T-cell (primary cell): ENCODE measurements around the gene NDST4. TPM values are rescaled to one million over a fixed set of nuclear protein-coding genes. Genes with fewer than 3 reads are reported as not detected.

Experiments used
- ATAC-seq, 4 experiments: fragments of 200-7000 bp in 3 of 4; fragments of 150-1000 bp in 1 of 4; cut with Tn5 transposase; replicated peaks in 1 of 4; 1 replicate in 3 of 4; 2 replicates in 1 of 4; pipeline ENCODE4 v1.10.0; 2021; ENCODE audit warnings: moderate library complexity in 3 of 4, mild to moderate bottlenecking in 2 of 4, moderate number of reproducible peaks in 1 of 4
- CTCF ChIA-PET, 2 donors: fragments of 300-600 bp; sonication (Branson Sonifier 250); formaldehyde crosslinking; loops; one replicate each; lab custom pipeline; 2022; ENCODE audit warnings: antibody characterized with exemption in 2 of 2; lab: Charles Lee
- POLR2A ChIA-PET, 2 donors: fragments of 300-600 bp; sonication (Branson Sonifier 250); formaldehyde crosslinking; loops; one replicate each; lab custom pipeline; 2022; ENCODE audit warnings: antibody characterized with exemption in 2 of 2; lab: Charles Lee
- DNase-seq, 35 experiments: peaks; one replicate each; pipeline versions ENCODE4 v3.0.0 to v3.0.0-alpha.2; 2013 to 2023
- H3K27ac ChIP-seq: one replicate; pipeline ENCODE4 v1.5.1; 2013; ENCODE audit warnings: low read length
- H3K27me3 ChIP-seq, 2 experiments: replicated peaks in 1 of 2; 1 replicate in 1 of 2; 2 replicates in 1 of 2; pipeline versions ENCODE4 v1.6.1 to v1.7.0; 2013; ENCODE audit warnings: low read length in 1 of 2, mixed read lengths in 1 of 2; ENCODE audit not compliant: control insufficient read depth in 2 of 2, insufficient read depth in 2 of 2; ENCODE audit errors: extremely low read depth in 1 of 2
- H3K36me3 ChIP-seq, 2 donors: 1 replicate in 1 of 2; 2 replicates in 1 of 2; pipeline versions ENCODE4 v1.6.1 to v1.7.0; 2013; ENCODE audit warnings: low read length in 1 of 2; ENCODE audit not compliant: control insufficient read depth in 2 of 2, insufficient read depth in 1 of 2; ENCODE audit errors: extremely low read depth in 1 of 2
- H3K4me1 ChIP-seq, 2 experiments: 1 replicate in 1 of 2; 2 replicates in 1 of 2; pipeline versions ENCODE4 v1.6.1 to v1.7.0; 2013; ENCODE audit warnings: low read length in 2 of 2, mixed read lengths in 1 of 2; ENCODE audit not compliant: insufficient read depth in 2 of 2, control insufficient read depth in 1 of 2; ENCODE audit errors: extremely low read depth in 1 of 2
- H3K4me3 ChIP-seq, 2 donors: 1 replicate in 1 of 2; 2 replicates in 1 of 2; pipeline versions ENCODE4 v1.5.1 to v1.7.0; 2013; ENCODE audit warnings: mild to moderate bottlenecking in 2 of 2, low read length in 1 of 2, moderate library complexity in 1 of 2; ENCODE audit not compliant: control insufficient read depth in 1 of 2; ENCODE audit errors: extremely low read depth in 1 of 2
- H3K9me3 ChIP-seq: 2 replicates; pipeline ENCODE4 v1.7.0; 2013
- H3K27ac Mint-ChIP-seq, 2 donors: one replicate each; pipeline ENCODE4 v1.8.0; 2020 to 2021; ENCODE audit warnings: mild to moderate bottlenecking in 2 of 2, mixed read lengths in 2 of 2
- H3K27me3 Mint-ChIP-seq, 2 donors: one replicate each; pipeline ENCODE4 v1.8.0; 2021 to 2022; ENCODE audit warnings: mixed read lengths in 2 of 2
- H3K36me3 Mint-ChIP-seq: one replicate; pipeline ENCODE4 v1.8.0; 2021; ENCODE audit warnings: mixed read lengths
- H3K4me1 Mint-ChIP-seq, 3 donors: one replicate each; pipeline ENCODE4 v1.8.0; 2020 to 2022; ENCODE audit warnings: mixed read lengths in 3 of 3, mild to moderate bottlenecking in 1 of 3
- H3K4me3 Mint-ChIP-seq, 3 donors: one replicate each; pipeline ENCODE4 v1.8.0; 2020 to 2022; ENCODE audit warnings: mild to moderate bottlenecking in 3 of 3, mixed read lengths in 3 of 3, moderate library complexity in 3 of 3
- H3K9me3 Mint-ChIP-seq, 3 donors: one replicate each; pipeline ENCODE4 v1.8.0; 2020 to 2022; ENCODE audit warnings: mixed read lengths in 3 of 3
- WGBS: methylation state at CpG from one replicate; pipeline ENCODE4 v1.1.5; 2013; ENCODE audit warnings: missing lambda C conversion rate; ENCODE audit not compliant: insufficient coverage; 5-methylcytosine and 5-hydroxymethylcytosine counted together
- total RNA-seq, 35 experiments: library from RNA in 6 of 35; stranded (reverse) in 6 of 35; fragments of 120-200 nt in 1 of 35; gene quantifications; one replicate each; pipeline versions ENCODE4 v1.2.1 to v1.2.4 and lab custom pipeline; 2013 to 2026

Gene NDST4
- total RNA-seq, 5 donors from 2014 or later (not counting 1 experiment from before 2014, with no cell fraction given) = not detected

DNA sequence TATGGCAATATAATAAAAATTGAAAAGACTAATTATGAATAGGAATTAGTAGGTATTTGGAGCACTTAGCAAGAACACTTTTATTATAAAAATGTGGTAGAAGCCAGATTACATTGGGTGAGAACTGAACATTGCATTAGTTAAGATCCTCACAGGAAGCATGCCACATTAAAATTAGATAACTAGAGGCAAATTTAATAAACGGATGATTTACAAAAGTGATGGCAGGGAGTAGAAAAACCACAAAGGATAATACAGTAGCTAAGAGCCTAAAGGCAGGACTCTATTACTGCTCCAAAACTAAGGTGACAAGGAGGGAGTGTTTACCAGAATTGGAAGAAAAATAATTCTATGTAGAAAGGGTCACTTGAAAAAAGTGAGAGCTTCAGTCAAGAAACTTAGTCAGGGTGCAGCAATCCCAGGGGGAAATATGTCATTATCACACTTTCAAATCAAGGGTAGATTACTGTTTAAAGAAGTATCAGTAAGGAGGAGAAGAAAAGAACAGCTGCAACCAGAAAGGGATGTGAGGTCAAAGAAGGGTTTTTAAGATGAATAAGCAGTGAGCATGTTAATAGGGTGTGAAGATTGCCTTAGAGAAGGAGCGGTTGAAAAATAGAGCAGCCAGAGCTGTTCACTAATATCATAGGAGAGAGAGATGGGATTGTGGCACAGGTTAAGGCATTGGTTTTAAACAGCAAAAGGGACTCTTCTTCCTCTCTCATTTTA is 84.6 kb downstream of the NDST4 start:
- H3K4me3 Mint-ChIP-seq = no peak overlapping the region
- H3K4me1 Mint-ChIP-seq = no peaks in the 10 kb centered on the region
- Histone ChIP-seq H3K9me3 (no peaks in the 10 kb centered on the region), H3K36me3 (no peaks in the 10 kb centered on the region), H3K27ac (no peak overlapping the region), H3K4me1 (no peaks in the 10 kb centered on the region), H3K4me3 (no peak overlapping the region), H3K27me3 (no peaks in the 10 kb centered on the region)
- no peaks in the 10 kb centered on the region for H3K27me3 Mint-ChIP-seq
- no peak overlapping the region for H3K27ac Mint-ChIP-seq
- WGBS = 67% methylated on average over 1 of the region's 2 CpGs
- ATAC-seq (no peak), DNase-seq (no peak)
- H3K9me3 Mint-ChIP-seq = peaks cover 0 to 5% (median 0%) of the 10 kb centered on the region in 3 donors
- CTCF ChIA-PET = no interaction called here
- POLR2A ChIA-PET = interaction anchor here in 1 of 2 donors (0.8 kb wide), 1 partner anchor 32 kb away, joined by 3 read pairs; no protein-coding TSS in a partner anchor
- no peaks in the 10 kb centered on the region for H3K36me3 Mint-ChIP-seq

DNA sequence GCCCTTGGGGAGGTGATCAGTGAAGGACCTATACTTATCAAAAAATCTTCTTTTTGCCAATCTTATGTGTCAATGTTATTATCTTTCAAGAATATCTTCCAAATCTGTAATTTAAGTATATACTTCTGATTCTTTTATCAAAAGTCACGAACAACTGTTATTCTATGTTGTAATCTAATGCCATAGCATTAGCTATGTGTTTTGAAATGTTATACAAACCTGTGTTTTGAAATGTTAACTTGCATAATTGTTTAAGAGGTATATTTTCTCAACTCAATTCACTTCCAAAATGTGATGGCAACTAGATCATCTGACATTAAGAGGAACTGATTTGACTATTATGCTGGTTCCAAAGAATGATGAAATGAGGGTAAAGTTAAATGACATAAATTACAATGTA is 113.5 kb downstream of the NDST4 start:
- no peaks in the 10 kb centered on the region for H3K36me3 ChIP-seq
- no peak overlapping the region for H3K4me3 ChIP-seq
- POLR2A ChIA-PET = no interaction called here
- ATAC-seq (no peak), DNase-seq (no peak)
- no peaks in the 10 kb centered on the region for H3K27me3 Mint-ChIP-seq
- H3K36me3 Mint-ChIP-seq = no peaks in the 10 kb centered on the region
- no peaks in the 10 kb centered on the region for H3K27me3 ChIP-seq
- H3K4me1 Mint-ChIP-seq = no peaks in the 10 kb centered on the region
- H3K4me3 Mint-ChIP-seq = no peak overlapping the region
- CTCF ChIA-PET = interaction anchor here in 1 of 2 donors (0.7 kb wide), 1 partner anchor 89 kb away, joined by 3 read pairs; no protein-coding TSS in a partner anchor
- no peak overlapping the region for H3K27ac ChIP-seq
- H3K9me3 ChIP-seq = no peaks in the 10 kb centered on the region
- H3K27ac Mint-ChIP-seq = no peak overlapping the region
- peaks cover 0 to 11% (median 0%) of the 10 kb centered on the region in 3 donors for H3K9me3 Mint-ChIP-seq
- no peaks in the 10 kb centered on the region for H3K4me1 ChIP-seq
- no CpG with 5 or more reads among the region's 1 CpG for WGBS

DNA sequence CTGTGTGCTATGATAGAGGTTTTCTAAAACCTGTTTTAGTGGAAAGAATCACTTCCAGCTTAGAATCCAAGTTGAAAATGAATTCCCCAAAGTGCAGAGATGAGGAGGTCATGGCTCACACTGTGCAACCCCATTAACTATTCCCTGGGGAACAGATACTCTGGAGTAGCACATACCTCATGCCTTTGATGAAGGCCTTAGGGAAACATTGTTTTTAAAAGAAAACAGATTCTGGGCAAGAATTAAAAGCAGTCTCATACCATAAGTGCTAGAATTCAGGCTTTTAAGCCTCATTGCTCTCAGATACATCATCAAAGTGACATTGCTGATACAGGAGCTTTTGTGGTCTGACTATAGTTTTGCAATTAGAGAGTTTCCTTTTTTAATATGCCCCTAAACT is 115.1 kb downstream of the NDST4 start:
- H3K4me1 ChIP-seq = no peaks in the 10 kb centered on the region
- no peak overlapping the region for H3K4me3 Mint-ChIP-seq
- no peaks in the 10 kb centered on the region for H3K9me3 ChIP-seq
- H3K27ac Mint-ChIP-seq = no peak overlapping the region
- CTCF ChIA-PET = no interaction called here
- no peaks in the 10 kb centered on the region for H3K27me3 ChIP-seq
- no peak overlapping the region for H3K4me3 ChIP-seq
- H3K27ac ChIP-seq = no peak overlapping the region
- POLR2A ChIA-PET = no interaction called here
- no peaks in the 10 kb centered on the region for H3K36me3 ChIP-seq
- H3K27me3 Mint-ChIP-seq = no peaks in the 10 kb centered on the region
- ATAC-seq (no peak), DNase-seq (no peak)
- H3K4me1 Mint-ChIP-seq = no peaks in the 10 kb centered on the region
- no peaks in the 10 kb centered on the region for H3K36me3 Mint-ChIP-seq
- H3K9me3 Mint-ChIP-seq = peaks cover 0 to 11% (median 0%) of the 10 kb centered on the region in 3 donors

DNA sequence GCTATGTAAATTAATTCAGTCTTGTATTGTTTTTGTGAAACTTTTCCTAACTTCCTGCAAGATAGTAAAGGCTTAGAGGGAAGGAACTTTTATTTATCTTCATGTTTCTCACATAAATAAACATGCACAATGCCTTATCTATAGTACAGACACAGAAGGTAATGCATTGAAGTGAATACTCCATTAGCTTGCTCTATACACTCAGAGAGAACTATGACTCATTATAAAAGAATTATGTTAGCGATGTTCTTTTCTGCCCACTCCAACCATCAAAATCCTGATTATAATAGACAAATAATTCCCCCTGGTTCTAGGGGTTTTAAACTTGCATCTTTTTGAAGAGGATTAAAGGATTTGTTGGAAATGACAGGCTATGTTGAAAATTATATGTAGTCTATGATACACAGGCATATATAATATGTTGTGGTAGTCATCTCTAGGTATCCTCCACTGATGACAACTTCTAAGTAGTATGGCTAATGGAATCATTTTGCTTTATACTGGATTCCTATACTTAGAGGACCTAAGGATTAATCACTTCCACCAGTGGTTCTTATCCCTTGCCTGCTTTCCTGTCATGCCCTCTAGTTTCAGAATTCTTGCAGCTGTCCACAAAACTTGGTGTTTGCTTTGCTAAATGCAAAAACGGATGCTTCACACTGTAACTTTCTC is 115.7 kb downstream of the NDST4 start:
- Mint-ChIP-seq H3K4me1 (no peaks in the 10 kb centered on the region), H3K27ac (no peak overlapping the region), H3K9me3 (peaks cover 0 to 8% (median 0%) of the 10 kb centered on the region in 3 donors), H3K36me3 (no peaks in the 10 kb centered on the region), H3K27me3 (no peaks in the 10 kb centered on the region), H3K4me3 (no peak overlapping the region)
- DNase-seq = no peak
- WGBS = no CpG with 5 or more reads among the region's 2 CpGs
- Histone ChIP-seq H3K9me3 (no peaks in the 10 kb centered on the region), H3K27ac (no peak overlapping the region), H3K36me3 (no peaks in the 10 kb centered on the region), H3K4me3 (no peak overlapping the region), H3K27me3 (no peaks in the 10 kb centered on the region), H3K4me1 (no peaks in the 10 kb centered on the region)
- ChIA-PET CTCF (no interaction called here), POLR2A (no interaction called here)
- ATAC-seq = no peak

DNA sequence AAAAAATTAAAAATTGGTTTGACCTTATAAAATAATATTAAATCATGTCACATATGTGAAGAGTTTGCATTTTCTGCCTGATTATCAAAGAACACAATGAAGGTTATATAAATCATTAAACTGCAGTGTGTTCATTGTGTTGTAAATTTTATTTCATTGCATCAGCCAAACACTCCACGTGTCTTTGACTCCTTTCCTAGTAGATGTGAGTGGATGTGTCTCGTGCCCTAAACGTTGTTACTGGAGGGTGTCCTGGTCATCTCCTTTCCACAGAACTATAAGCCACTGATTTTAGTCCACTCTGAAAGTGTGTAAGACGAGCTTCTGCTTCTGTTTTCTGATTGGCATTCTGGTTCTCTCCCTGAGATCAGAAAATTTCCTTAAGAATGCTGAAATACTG is 127.3 kb downstream of the NDST4 start:
- Mint-ChIP-seq H3K27ac (no peak overlapping the region), H3K9me3 (peaks cover 0 to 6% (median 0%) of the 10 kb centered on the region in 3 donors), H3K27me3 (no peaks in the 10 kb centered on the region), H3K36me3 (no peaks in the 10 kb centered on the region), H3K4me1 (no peaks in the 10 kb centered on the region), H3K4me3 (no peak overlapping the region)
- no CpG with 5 or more reads among the region's 4 CpGs for WGBS
- ChIA-PET POLR2A (no interaction called here), CTCF (no interaction called here)
- Histone ChIP-seq H3K9me3 (no peaks in the 10 kb centered on the region), H3K36me3 (no peaks in the 10 kb centered on the region), H3K4me1 (no peaks in the 10 kb centered on the region), H3K27ac (no peak overlapping the region), H3K27me3 (no peaks in the 10 kb centered on the region), H3K4me3 (no peak overlapping the region)
- no peak for DNase-seq
- no peak for ATAC-seq

DNA sequence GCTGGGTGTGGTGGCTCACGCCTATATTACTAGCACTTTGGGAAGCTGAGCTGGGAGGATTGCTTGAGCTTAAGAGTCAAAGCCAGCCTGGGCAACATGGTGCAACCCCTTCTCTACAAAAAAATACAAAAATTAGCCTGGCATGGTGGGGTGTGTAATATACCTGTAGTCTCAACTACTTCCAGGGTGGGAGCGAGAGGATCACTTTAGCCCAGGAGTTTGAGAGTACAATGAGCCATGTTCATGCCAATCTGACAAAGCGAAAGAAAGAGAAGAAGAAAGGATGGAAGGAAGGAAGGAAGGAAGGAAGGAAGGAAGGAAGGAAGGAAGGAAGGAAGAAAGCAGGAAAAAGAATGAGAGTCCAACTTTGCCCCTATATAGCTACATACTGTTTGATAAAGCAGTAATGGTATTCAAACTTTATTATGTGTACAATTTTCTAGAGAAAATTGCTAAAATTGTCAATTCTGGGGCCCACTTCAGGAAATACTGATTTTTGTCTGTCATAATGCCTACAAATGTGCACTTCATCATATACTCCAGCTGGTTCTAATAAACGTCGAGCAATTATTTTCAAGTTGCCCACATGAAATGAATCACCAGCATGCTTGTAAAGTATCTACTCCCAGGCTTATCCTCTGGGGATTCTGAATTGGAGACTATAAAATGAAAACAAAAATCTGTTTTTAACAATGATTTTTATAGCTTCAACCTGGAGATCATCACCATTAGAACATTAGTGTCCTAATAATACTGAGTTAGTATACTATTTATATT is 132.3 kb downstream of the NDST4 start:
- peaks cover 0 to 6% (median 0%) of the 10 kb centered on the region in 3 donors for H3K9me3 Mint-ChIP-seq
- DNase-seq (no peak), ATAC-seq (no peak)
- POLR2A ChIA-PET = no interaction called here
- no peak overlapping the region for H3K4me3 Mint-ChIP-seq
- Histone ChIP-seq H3K27ac (no peak overlapping the region), H3K36me3 (no peaks in the 10 kb centered on the region), H3K4me3 (no peak overlapping the region), H3K9me3 (no peaks in the 10 kb centered on the region), H3K27me3 (no peaks in the 10 kb centered on the region), H3K4me1 (no peaks in the 10 kb centered on the region)
- H3K27me3 Mint-ChIP-seq = no peaks in the 10 kb centered on the region
- 83% methylated on average over 1 of the region's 5 CpGs for WGBS
- H3K4me1 Mint-ChIP-seq = no peaks in the 10 kb centered on the region
- H3K36me3 Mint-ChIP-seq = no peaks in the 10 kb centered on the region
- H3K27ac Mint-ChIP-seq = no peak overlapping the region
- CTCF ChIA-PET = no interaction called here
